GM12873 (cell line): ENCODE data around the gene B4GALNT1.

Experiments used
- TF ChIP-seq, protein P1 (sequence below): IDR thresholded peaks from 2 replicates; pipeline ENCODE4 v1.5.1; 2012; ENCODE audit warnings: low read depth, mild to moderate bottlenecking, moderate library complexity, low read length, control low read depth; ENCODE audit not compliant: insufficient read depth; ENCODE audit errors: missing control alignments

The B4GALNT1 gene

DNA sequence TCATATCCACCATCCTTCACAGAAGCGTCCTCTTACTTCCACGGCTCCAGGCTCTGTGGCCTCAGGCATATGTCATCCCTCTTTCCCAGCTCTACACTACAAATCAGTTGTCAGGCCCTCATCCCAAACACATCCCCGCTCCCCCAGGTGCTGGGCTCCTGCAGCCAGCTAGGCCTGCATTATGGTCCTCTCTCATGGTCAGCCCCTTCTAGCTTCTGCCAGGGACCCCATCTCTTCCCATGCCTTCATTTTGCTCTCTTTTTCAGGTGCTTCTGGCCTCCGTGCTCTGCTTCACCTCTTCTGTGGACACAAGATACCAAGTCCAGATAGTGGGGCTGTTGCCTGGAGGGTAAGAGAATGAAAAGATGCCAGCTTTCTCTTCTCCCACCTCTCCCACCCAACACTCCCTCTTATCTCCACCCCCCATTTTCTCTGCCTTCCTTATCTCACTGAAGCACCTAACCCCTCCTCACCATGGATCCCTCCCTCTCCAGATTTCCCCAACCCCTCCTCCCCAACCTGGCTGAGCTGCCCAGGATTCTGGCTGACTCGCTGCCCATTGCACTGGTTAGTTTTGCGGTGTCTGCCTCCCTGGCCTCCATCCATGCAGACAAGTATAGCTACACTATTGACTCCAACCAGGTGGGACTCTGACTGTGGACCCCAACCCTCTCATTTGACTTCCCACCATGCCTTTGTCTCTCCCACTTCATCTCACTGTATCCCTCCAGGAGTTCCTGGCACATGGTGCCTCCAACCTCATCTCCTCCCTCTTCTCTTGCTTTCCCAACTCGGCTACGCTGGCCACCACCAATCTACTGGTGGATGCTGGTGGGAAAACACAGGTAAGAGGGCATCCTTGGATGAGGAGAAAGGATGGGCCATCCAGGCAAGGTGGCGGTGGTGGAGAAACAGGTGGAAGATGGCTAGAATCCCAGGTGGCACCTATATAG, 10.4 kb downstream of the B4GALNT1 start:
- TF ChIP-seq, protein P1, sequence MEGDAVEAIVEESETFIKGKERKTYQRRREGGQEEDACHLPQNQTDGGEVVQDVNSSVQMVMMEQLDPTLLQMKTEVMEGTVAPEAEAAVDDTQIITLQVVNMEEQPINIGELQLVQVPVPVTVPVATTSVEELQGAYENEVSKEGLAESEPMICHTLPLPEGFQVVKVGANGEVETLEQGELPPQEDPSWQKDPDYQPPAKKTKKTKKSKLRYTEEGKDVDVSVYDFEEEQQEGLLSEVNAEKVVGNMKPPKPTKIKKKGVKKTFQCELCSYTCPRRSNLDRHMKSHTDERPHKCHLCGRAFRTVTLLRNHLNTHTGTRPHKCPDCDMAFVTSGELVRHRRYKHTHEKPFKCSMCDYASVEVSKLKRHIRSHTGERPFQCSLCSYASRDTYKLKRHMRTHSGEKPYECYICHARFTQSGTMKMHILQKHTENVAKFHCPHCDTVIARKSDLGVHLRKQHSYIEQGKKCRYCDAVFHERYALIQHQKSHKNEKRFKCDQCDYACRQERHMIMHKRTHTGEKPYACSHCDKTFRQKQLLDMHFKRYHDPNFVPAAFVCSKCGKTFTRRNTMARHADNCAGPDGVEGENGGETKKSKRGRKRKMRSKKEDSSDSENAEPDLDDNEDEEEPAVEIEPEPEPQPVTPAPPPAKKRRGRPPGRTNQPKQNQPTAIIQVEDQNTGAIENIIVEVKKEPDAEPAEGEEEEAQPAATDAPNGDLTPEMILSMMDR, result no peak

DNA sequence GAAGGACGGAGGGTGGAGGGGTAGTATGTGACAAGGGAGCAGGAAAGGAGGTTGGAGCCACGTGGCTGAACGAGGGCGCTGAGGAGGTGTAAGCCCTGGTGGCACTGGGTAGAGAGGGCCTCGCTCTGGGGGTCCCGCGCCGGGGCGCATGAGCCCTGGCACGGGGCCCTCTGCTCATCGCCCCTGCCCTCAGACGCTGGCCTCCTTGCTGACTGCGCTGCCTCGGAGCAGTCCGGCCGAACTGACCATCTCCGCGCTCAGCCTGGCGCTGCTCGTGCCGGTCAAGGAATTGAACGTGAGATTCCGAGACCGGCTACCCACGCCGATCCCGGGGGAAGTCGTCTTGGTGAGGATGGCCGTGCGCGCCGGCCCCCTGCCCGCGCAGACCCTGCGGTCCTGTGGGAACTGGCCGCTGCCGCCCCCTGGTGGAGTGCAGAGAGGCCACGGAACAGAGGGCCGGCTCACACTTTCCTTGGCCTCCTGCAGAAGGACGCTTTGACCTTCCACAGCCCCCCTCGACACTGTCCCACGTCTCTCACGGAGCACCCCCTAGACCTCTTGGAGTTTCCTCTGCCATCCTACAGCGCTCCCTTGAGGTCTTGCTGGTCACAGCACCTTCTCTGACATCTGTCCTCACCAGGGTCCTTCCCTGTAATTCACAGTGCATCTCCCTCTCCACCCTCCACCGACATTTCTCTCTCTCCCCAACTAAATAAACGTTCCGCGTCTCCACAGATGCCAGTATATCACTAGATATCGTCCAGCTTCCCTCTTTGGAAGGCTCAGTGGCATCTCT, 11.3 kb downstream of the B4GALNT1 start:
- TF ChIP-seq, protein P1, result peak; percentile 88

DNA sequence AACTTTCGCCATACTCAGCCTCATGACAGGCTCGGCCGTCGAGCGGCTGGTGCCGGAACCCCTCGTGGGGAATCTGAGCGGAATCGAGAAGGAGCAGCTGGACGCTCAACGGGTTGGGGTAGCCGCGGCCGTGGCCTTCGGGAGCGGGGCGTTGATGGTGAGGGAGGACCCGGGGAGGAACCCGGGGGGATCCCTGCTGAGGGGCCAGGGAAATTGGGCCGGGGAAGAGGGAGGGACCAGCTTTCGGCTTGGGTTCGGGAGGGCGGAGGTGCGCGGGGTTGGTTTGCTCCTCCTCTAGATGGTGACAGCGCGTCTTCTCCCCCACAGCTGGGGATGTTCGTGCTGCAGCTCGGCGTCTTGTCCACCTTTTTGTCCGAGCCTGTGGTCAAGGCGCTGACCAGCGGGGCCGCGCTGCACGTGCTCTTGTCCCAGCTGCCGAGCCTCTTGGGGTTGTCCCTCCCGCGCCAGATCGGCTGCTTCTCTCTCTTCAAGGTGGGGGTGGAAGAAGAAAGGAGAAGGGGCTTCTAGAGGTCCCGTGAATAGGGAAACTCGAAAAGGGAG, 12.0 kb downstream of the B4GALNT1 start:
- TF ChIP-seq, protein P1, result no peak

DNA sequence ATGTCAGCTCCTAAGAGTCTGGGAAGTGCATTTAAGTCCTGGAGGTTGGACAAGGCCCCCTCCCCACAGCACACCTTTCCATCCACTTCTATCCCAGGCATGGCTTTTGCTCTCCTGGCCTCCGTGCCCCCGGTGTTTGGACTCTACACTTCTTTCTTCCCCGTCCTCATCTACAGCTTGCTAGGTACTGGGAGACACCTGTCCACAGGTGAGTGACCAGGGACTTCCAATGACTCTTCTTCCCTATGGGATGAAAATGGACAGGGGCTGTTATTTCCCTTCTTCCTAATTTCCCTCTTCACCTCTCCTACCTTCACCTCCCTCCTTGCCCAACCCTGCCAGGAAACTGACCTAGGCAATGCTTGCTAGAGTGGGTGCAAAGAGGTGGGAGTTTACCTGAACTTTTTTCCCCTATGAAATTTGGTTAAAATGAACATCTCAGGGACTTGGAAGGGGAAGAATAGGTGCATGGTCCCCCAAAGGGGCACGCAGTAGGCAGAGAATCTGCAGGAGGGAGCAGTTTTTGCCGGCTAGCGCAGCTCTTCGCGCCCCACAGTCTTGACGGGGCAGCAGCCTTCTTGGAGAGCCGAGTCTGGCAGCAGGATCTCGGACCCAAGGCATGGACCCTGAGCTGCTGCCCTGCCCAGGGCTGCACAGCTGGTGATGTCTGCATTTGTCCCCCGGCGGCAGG, 12.6 kb downstream of the B4GALNT1 start:
- TF ChIP-seq, protein P1, result no peak

DNA sequence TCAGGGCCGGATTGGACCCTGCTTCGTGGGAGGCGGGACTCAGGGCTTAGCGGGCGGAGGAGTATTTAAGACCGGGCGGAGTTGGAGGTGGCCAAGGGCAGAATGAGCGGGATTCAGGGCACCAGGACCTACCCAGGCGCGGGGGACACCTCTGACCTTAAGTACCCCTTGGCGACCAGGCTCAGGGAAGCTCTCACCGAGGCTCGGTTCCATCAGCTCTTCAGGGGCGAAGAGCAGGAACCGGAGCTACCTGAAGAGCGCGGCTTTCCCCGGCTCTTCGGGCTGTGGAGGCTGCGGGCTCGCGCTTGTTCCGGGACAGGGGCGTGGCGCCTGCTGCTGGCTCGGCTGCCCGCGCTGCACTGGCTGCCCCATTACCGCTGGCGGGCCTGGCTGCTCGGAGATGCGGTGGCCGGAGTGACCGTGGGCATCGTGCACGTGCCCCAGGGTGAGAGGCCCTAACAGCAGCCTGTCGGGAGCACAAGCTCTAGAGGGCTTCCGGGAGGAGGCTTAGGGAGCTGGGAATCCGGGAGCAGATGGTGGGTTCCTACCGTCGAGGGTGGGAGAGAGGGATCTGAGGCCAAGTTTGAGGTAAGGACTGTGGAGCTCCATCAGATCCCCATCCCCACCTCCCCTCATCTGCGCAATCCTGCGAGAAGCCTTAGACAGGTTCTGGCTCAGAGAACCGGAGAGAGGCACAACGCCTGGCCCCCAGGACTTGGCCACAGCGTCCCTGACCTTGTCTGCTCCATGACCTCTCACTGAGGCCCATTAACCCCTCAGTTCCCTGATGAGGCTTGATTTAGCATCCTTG, 13.4 kb downstream of the B4GALNT1 start:
- TF ChIP-seq, protein P1, result no peak

DNA sequence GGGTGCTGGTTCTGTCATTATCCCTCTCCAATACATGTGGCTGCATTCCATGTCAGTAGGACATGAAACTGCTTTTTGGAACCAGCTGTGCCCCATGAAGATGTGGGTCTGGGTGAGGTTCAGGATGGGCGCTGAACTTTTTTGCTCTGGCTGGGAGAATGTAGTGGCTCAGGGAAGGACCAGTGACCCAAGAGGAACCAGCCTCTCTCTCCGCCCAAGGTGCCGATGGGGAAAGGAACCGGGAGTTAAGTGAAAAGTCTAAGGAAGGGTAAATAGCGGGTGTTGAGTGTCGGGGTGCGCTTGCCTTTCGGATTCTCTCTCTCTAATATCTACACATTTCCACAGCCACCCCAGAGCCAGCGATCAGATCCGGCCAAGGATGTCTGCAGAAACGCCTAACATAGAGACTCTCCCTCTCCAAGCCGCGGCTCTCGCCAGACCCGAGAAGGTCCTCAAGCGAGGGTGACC, 14.0 kb downstream of the B4GALNT1 start:
- TF ChIP-seq, protein P1, result no peak
